K562 (cell line): Measurements from ENCODE around the gene CHAF1A. TPM values are rescaled to one million over a fixed set of nuclear protein-coding genes. Genes with fewer than 3 reads are reported as not detected.
A peak's percentile ranks its signal among the peaks of the same experiment; 100 is the strongest.

Experiments
- ARID2 ChIP-seq: fragments of 450-650 bp; IDR thresholded peaks from 2 replicates; pipeline ENCODE4 v1.6.1; 2017; ENCODE audit warnings: antibody characterized with exemption, mild to moderate bottlenecking
- CBFA2T3 ChIP-seq: fragments of 450-650 bp; IDR thresholded peaks from 2 replicates; pipeline ENCODE4 v1.6.1; 2017
- COPS2 ChIP-seq: fragments of 450-650 bp; conservative IDR thresholded peaks from 2 replicates; pipeline ENCODE4 v1.6.1; 2016; ENCODE audit warnings: mild to moderate bottlenecking, moderate library complexity
- EP300 ChIP-seq: IDR thresholded peaks from 2 replicates; pipeline ENCODE4 v1.6.1; 2012; ENCODE audit warnings: low read length, improper control_type of control experiment
- ERF ChIP-seq: fragments of 450-650 bp; formaldehyde crosslinking; IDR thresholded peaks from 2 replicates; pipeline ENCODE4 v1.4.0; 2020; ENCODE audit warnings: mild to moderate bottlenecking, mixed read lengths
- ESRRB ChIP-seq: fragments of 250-450 bp; sonication (Bioruptor Pico); IDR thresholded peaks from 2 replicates; pipeline ENCODE4 v1.5.0; 2020; ENCODE audit warnings: mild to moderate bottlenecking, moderate library complexity, borderline replicate concordance
- LEF1 ChIP-seq: fragments of 450-650 bp; IDR thresholded peaks from 2 replicates; pipeline ENCODE4 v1.6.1; 2016; ENCODE audit warnings: mild to moderate bottlenecking
- NEUROD1 ChIP-seq: fragments of 150-350 bp; IDR thresholded peaks from 2 replicates; pipeline ENCODE4 v1.6.1; 2014; ENCODE audit warnings: borderline replicate concordance, low read length, low read depth; ENCODE audit not compliant: partially characterized antibody
- POLR2H ChIP-seq: IDR thresholded peaks from 2 replicates; pipeline ENCODE4 v1.6.1; 2016; ENCODE audit warnings: missing genetic modification characterization, low read depth, mild to moderate bottlenecking, control low read depth, missing compliant biosample characterization, moderate library complexity
- SMARCC2 ChIP-seq: fragments of 450-650 bp; IDR thresholded peaks from 2 replicates; pipeline ENCODE4 v1.6.1; 2017; ENCODE audit warnings: antibody characterized with exemption, moderate library complexity, mild to moderate bottlenecking, low read depth
- ZNF133 ChIP-seq: fragments of 250-450 bp; sonication (Bioruptor Pico); IDR thresholded peaks from 2 replicates; pipeline ENCODE4 v1.4.0; 2020; ENCODE audit warnings: mild to moderate bottlenecking
- ZNF217 ChIP-seq: sonication (generic); formaldehyde crosslinking; IDR thresholded peaks from 2 replicates; pipeline ENCODE4 v1.8.0; 2022; ENCODE audit warnings: mild to moderate bottlenecking, missing genetic modification reagents
- polyA plus RNA-seq, 8 experiments: library from polyadenylated mRNA; depleted of rRNA in 4 of 8; stranded (reverse) in 5 of 8; unstranded in 3 of 8; fragments of >200 nt; fragmentation: Nextera tagmentation in 2 of 8; fragmentation: Illumina TruSeq in 1 of 8; extraction: Ambion mirVana in 2 of 8; extraction: Trizol in 1 of 8; gene quantifications; 2 replicates each; pipeline versions ENCODE4 v1.2.1 to v1.2.3, GENCODE V29; 2011 to 2014; ENCODE audit warnings: inconsistent platforms in 1 of 8, missing spikeins in 1 of 8
- total RNA-seq, 7 experiments: library from RNA; depleted of rRNA in 6 of 7; stranded (reverse); fragments of >200 nt in 6 of 7; fragmentation: Illumina TruSeq in 2 of 7; extraction: Trizol in 2 of 7; gene quantifications; 2 replicates each; pipeline versions ENCODE4 v1.2.1 to v1.2.3, GENCODE V29; 2011 to 2021; ENCODE audit warnings: low replicate concordance in 1 of 7
- TF ChIP-seq, protein P1 (sequence below): fragments of 250-450 bp; sonication (Bioruptor Pico); IDR thresholded peaks from 2 replicates; pipeline ENCODE4 v1.4.0; 2020; ENCODE audit warnings: mild to moderate bottlenecking, moderate library complexity
- TF ChIP-seq, protein P2 (sequence below), 2 experiments: fragments of 450-650 bp; formaldehyde crosslinking in 1 of 2; IDR thresholded peaks; 2 replicates each; pipeline versions ENCODE4 v1.4.0 to v1.6.1; 2014 to 2020; ENCODE audit warnings: mild to moderate bottlenecking in 2 of 2, borderline replicate concordance in 1 of 2, low read depth in 1 of 2

CHAF1A gene
- total and polyA plus RNA-seq, 9 of the 15 experiments (the other 6 are each of a cell fraction or from before 2014, with no cell fraction given) = 1.6 to 86.9 (median 45.2) TPM

DNA sequence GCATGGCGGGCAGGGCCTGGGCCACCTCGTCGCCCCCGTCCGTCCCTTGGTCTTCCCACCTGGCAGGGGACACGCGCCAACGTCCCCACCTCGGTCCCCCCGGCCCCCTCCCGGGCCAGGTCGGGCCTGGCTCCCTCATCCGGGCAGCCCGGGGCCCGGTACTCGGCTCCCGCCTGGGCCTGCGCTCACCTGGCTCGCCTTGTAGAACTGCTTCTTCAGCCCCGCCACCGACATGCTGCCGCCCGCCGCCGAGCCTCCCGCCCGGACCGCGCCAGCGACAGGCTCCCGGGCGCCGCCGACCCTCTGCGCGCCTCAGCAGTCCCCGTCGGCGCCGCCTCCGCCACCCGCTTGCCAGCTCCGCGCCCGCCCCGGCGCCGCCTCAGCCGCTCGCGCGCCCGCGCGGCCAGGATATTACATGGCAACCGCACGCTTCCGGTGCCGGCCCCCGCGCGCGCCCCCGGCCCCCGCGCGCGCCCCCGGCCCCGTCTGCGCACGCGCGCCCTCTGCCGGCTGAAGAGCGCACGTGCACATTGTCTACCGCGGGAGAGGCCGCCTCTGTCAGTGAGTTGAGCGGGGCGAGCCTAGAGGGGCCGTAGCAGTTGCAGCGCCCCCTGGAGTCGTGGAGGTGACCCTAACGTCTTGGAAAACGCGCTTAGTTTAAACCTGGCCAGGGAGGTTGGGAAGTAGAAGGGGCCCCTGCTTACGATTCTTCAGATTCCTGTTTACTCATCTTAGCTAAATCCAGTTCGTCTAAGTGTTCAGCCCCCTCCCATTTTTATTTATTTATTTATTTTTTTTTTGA lies 2.1 kb upstream of the CHAF1A start, which contains the start of gene SH3GL1 (continued):
- TF ChIP-seq ARID2 (no peak), LEF1 (no peak), SMARCC2 (no peak), COPS2 (no peak), EP300 (peak; percentile 62), ERF (CRISPR knock-in tag) (0 out of 2 replicates have a peak, but pooled peaks have one; percentile 53), POLR2H (tag) (no peak), NEUROD1 (peak; percentile 29), CBFA2T3 (no peak), ZNF217 (CRISPR knock-in tag) (no peak), ZNF133 (CRISPR knock-in tag) (no peak), ESRRB (CRISPR knock-in tag) (no peak)
- TF ChIP-seq, protein P1, sequence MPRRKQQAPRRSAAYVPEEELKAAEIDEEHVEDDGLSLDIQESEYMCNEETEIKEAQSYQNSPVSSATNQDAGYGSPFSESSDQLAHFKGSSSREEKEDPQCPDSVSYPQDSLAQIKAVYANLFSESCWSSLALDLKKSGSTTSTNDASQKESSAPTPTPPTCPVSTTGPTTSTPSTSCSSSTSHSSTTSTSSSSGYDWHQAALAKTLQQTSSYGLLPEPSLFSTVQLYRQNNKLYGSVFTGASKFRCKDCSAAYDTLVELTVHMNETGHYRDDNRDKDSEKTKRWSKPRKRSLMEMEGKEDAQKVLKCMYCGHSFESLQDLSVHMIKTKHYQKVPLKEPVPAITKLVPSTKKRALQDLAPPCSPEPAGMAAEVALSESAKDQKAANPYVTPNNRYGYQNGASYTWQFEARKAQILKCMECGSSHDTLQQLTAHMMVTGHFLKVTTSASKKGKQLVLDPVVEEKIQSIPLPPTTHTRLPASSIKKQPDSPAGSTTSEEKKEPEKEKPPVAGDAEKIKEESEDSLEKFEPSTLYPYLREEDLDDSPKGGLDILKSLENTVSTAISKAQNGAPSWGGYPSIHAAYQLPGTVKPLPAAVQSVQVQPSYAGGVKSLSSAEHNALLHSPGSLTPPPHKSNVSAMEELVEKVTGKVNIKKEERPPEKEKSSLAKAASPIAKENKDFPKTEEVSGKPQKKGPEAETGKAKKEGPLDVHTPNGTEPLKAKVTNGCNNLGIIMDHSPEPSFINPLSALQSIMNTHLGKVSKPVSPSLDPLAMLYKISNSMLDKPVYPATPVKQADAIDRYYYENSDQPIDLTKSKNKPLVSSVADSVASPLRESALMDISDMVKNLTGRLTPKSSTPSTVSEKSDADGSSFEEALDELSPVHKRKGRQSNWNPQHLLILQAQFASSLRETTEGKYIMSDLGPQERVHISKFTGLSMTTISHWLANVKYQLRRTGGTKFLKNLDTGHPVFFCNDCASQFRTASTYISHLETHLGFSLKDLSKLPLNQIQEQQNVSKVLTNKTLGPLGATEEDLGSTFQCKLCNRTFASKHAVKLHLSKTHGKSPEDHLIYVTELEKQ = no peak
- TF ChIP-seq, protein P2, sequence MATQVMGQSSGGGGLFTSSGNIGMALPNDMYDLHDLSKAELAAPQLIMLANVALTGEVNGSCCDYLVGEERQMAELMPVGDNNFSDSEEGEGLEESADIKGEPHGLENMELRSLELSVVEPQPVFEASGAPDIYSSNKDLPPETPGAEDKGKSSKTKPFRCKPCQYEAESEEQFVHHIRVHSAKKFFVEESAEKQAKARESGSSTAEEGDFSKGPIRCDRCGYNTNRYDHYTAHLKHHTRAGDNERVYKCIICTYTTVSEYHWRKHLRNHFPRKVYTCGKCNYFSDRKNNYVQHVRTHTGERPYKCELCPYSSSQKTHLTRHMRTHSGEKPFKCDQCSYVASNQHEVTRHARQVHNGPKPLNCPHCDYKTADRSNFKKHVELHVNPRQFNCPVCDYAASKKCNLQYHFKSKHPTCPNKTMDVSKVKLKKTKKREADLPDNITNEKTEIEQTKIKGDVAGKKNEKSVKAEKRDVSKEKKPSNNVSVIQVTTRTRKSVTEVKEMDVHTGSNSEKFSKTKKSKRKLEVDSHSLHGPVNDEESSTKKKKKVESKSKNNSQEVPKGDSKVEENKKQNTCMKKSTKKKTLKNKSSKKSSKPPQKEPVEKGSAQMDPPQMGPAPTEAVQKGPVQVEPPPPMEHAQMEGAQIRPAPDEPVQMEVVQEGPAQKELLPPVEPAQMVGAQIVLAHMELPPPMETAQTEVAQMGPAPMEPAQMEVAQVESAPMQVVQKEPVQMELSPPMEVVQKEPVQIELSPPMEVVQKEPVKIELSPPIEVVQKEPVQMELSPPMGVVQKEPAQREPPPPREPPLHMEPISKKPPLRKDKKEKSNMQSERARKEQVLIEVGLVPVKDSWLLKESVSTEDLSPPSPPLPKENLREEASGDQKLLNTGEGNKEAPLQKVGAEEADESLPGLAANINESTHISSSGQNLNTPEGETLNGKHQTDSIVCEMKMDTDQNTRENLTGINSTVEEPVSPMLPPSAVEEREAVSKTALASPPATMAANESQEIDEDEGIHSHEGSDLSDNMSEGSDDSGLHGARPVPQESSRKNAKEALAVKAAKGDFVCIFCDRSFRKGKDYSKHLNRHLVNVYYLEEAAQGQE (IDR thresholded peaks at IDR 0.05; ENCODE audit: borderline replicate concordance) = peak; percentile 48; the same call in 1 of the 2 replicates
- TF ChIP-seq, protein P2 (CRISPR knock-in tag; IDR thresholded peaks at IDR 0.05; ENCODE audit: low read depth) = no peak
